K562 (cell line): Measurements from ENCODE around the gene WTIP. TPM values are rescaled to one million over a fixed set of nuclear protein-coding genes. Genes with fewer than 3 reads are reported as not detected.

Experiments used
- CAMTA2 ChIP-seq: fragments of 250-450 bp; sonication (Bioruptor Pico); conservative IDR thresholded peaks from 2 replicates; pipeline ENCODE4 v1.5.1; 2022
- CBX1 ChIP-seq: sonication (generic); IDR thresholded peaks from 2 replicates; pipeline ENCODE4 v1.6.1; 2016; ENCODE audit warnings: antibody characterized with exemption, low read depth, mild to moderate bottlenecking
- HDAC3 ChIP-seq: fragments of 450-650 bp; IDR thresholded peaks from 2 replicates; pipeline ENCODE4 v1.6.1; 2018; ENCODE audit warnings: borderline replicate concordance, mild to moderate bottlenecking, moderate library complexity; ENCODE audit not compliant: partially characterized antibody
- HDAC6 ChIP-seq: IDR thresholded peaks from 2 replicates; pipeline ENCODE4 v1.6.1; 2012; ENCODE audit warnings: low read depth, mild to moderate bottlenecking, control low read depth, inconsistent platforms, low read length, moderate library complexity
- KLF10 ChIP-seq: fragments of 250-450 bp; sonication (Bioruptor Pico); IDR thresholded peaks from 2 replicates; pipeline ENCODE4 v1.6.1; 2021; ENCODE audit warnings: matching md5 sums
- MAFK ChIP-seq: IDR thresholded peaks from 2 replicates; pipeline ENCODE4 v1.6.1; 2011; ENCODE audit warnings: low read length, improper control_type of control experiment
- MIER1 ChIP-seq: fragments of 450-650 bp; IDR thresholded peaks from 2 replicates; pipeline ENCODE4 v1.6.1; 2016; ENCODE audit warnings: antibody characterized with exemption, mild to moderate bottlenecking, low read depth
- NCOA2 ChIP-seq, 2 experiments: fragments of 450-650 bp; IDR thresholded peaks; 2 replicates each; pipeline ENCODE4 v1.6.1; 2018; ENCODE audit warnings: mild to moderate bottlenecking in 2 of 2, moderate library complexity in 1 of 2; ENCODE audit not compliant: partially characterized antibody in 2 of 2
- PRPF4 ChIP-seq: fragments of 200-400 bp; formaldehyde crosslinking; IDR thresholded peaks from one replicate; pipeline ENCODE4 v1.6.1; 2017; ENCODE audit warnings: low read length, low read depth, mild to moderate bottlenecking; ENCODE audit not compliant: insufficient read depth, poor library complexity, severe bottlenecking
- RBFOX2 ChIP-seq: fragments of 200-400 bp; formaldehyde crosslinking; IDR thresholded peaks from 2 replicates; pipeline ENCODE4 v1.6.1; 2017; ENCODE audit warnings: low read depth, mild to moderate bottlenecking, low read length, moderate library complexity
- SMAD4 ChIP-seq: fragments of 250-450 bp; sonication (Bioruptor Pico); conservative IDR thresholded peaks from 2 replicates; pipeline ENCODE4 v1.8.0; 2021; ENCODE audit warnings: inconsistent platforms, mild to moderate bottlenecking, moderate library complexity
- TAF9B ChIP-seq: fragments of 450-650 bp; IDR thresholded peaks from 2 replicates; pipeline ENCODE4 v1.6.1; 2018; ENCODE audit warnings: mild to moderate bottlenecking; ENCODE audit not compliant: partially characterized antibody
- TSC22D4 ChIP-seq: fragments of 450-650 bp; IDR thresholded peaks from 2 replicates; pipeline ENCODE4 v1.6.1; 2016; ENCODE audit warnings: missing genetic modification characterization, missing biosample characterization, control low read depth
- ZC3H8 ChIP-seq: fragments of 450-650 bp; IDR thresholded peaks from 2 replicates; pipeline ENCODE4 v1.6.1; 2017
- ZNF274 ChIP-seq: IDR thresholded peaks from 2 replicates; pipeline ENCODE4 v1.6.1; 2011; ENCODE audit warnings: low read depth, mild to moderate bottlenecking, low read length, moderate library complexity, borderline replicate concordance
- polyA plus RNA-seq, 8 experiments: library from polyadenylated mRNA; depleted of rRNA in 4 of 8; stranded (reverse) in 5 of 8; unstranded in 3 of 8; fragments of >200 nt; fragmentation: Nextera tagmentation in 2 of 8; fragmentation: Illumina TruSeq in 1 of 8; extraction: Ambion mirVana in 2 of 8; extraction: Trizol in 1 of 8; gene quantifications; 2 replicates each; pipeline versions ENCODE4 v1.2.1 to v1.2.3, GENCODE V29; 2011 to 2014; ENCODE audit warnings: inconsistent platforms in 1 of 8, missing spikeins in 1 of 8
- total RNA-seq, 7 experiments: library from RNA; depleted of rRNA in 6 of 7; stranded (reverse); fragments of >200 nt in 6 of 7; fragmentation: Illumina TruSeq in 2 of 7; extraction: Trizol in 2 of 7; gene quantifications; 2 replicates each; pipeline versions ENCODE4 v1.2.1 to v1.2.3, GENCODE V29; 2011 to 2021; ENCODE audit warnings: low replicate concordance in 1 of 7
- TF ChIP-seq, protein P1 (sequence below): fragments of 150-350 bp; conservative IDR thresholded peaks from 2 replicates; pipeline ENCODE4 v1.6.1; 2014; ENCODE audit warnings: low read length
- TF ChIP-seq, protein P2 (sequence below), 2 experiments: fragments of 450-650 bp; formaldehyde crosslinking in 1 of 2; IDR thresholded peaks; 2 replicates each; pipeline versions ENCODE4 v1.4.0 to v1.6.1; 2014 to 2020; ENCODE audit warnings: mild to moderate bottlenecking in 2 of 2, borderline replicate concordance in 1 of 2, low read depth in 1 of 2

WTIP gene
- total and polyA plus RNA-seq, 9 of the 15 experiments (the other 6 are each of a cell fraction or from before 2014, with no cell fraction given) = under 0.01 to 0.54 (median 0.27) TPM; not detected in 1

DNA sequence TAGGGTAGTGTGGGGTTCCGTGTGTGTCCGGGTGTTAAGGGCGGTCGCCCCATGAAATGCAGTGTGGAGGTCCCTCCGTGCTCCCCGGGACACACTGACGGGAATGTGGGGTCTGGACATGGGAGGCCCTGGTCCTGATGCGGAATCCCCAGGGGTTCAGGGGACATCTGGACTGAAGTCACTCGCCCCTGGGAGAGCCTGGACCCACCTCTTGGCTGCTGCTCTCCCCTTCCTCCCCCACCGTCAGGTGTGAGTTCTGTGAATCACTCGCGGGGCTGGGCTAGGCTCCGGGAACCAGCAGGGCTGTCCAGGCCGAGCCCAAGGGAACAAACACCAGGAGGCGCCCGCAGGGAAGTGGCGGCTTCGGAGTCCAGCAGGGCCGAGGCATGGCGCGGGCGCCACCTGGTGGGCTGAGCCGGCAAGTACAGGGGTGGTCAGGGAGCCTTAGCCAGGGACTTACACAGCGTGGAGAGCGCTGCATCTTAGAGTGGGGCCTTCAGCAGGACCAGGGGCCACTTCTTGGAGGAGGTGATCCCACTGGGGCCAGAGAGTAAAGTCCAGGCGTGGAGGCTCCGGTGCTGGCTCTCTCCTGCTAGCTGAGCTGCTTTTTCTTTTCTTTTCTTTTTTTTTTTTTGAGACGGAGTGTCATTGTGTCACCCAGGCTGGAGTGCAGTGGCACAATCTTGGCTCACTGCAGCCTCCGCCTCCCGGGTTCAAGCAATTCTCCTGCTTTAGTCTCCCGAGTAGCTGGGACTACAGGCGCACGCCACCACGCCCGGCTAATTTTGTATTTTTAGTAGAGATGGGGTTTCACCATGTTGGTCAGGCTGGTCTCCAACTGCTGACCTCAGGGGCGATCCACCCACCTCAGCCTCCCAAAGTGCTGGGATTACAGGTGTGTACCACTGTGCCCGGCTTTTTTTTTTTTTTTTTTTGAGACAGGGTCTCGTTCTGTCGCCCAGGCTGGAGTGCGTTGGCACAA is 20.1 kb downstream of the WTIP start (continued):
- TF ChIP-seq TSC22D4 (tag) (no peak), NCOA2 (IDR thresholded peaks at IDR 0.05; ENCODE audit: partially characterized antibody in 2 of 2) (no peak), CBX1 (0 out of 2 replicates have a peak, but pooled peaks have one; percentile 47), HDAC3 (no peak), PRPF4 (no peak), ZNF274 (no peak), KLF10 (CRISPR knock-in tag) (no peak), HDAC6 (no peak), RBFOX2 (0 out of 2 replicates have a peak, but pooled peaks have one; percentile 14), CAMTA2 (no peak), MIER1 (no peak), ZC3H8 (no peak), MAFK (no peak), TAF9B (no peak), SMAD4 (no peak)
- TF ChIP-seq, protein P1, sequence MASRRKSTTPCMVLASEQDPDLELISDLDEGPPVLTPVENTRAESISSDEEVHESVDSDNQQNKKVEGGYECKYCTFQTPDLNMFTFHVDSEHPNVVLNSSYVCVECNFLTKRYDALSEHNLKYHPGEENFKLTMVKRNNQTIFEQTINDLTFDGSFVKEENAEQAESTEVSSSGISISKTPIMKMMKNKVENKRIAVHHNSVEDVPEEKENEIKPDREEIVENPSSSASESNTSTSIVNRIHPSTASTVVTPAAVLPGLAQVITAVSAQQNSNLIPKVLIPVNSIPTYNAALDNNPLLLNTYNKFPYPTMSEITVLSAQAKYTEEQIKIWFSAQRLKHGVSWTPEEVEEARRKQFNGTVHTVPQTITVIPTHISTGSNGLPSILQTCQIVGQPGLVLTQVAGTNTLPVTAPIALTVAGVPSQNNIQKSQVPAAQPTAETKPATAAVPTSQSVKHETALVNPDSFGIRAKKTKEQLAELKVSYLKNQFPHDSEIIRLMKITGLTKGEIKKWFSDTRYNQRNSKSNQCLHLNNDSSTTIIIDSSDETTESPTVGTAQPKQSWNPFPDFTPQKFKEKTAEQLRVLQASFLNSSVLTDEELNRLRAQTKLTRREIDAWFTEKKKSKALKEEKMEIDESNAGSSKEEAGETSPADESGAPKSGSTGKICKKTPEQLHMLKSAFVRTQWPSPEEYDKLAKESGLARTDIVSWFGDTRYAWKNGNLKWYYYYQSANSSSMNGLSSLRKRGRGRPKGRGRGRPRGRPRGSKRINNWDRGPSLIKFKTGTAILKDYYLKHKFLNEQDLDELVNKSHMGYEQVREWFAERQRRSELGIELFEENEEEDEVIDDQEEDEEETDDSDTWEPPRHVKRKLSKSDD = no peak
- TF ChIP-seq, protein P2, sequence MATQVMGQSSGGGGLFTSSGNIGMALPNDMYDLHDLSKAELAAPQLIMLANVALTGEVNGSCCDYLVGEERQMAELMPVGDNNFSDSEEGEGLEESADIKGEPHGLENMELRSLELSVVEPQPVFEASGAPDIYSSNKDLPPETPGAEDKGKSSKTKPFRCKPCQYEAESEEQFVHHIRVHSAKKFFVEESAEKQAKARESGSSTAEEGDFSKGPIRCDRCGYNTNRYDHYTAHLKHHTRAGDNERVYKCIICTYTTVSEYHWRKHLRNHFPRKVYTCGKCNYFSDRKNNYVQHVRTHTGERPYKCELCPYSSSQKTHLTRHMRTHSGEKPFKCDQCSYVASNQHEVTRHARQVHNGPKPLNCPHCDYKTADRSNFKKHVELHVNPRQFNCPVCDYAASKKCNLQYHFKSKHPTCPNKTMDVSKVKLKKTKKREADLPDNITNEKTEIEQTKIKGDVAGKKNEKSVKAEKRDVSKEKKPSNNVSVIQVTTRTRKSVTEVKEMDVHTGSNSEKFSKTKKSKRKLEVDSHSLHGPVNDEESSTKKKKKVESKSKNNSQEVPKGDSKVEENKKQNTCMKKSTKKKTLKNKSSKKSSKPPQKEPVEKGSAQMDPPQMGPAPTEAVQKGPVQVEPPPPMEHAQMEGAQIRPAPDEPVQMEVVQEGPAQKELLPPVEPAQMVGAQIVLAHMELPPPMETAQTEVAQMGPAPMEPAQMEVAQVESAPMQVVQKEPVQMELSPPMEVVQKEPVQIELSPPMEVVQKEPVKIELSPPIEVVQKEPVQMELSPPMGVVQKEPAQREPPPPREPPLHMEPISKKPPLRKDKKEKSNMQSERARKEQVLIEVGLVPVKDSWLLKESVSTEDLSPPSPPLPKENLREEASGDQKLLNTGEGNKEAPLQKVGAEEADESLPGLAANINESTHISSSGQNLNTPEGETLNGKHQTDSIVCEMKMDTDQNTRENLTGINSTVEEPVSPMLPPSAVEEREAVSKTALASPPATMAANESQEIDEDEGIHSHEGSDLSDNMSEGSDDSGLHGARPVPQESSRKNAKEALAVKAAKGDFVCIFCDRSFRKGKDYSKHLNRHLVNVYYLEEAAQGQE (IDR thresholded peaks at IDR 0.05; ENCODE audit: borderline replicate concordance) = peak; percentile 86
- TF ChIP-seq, protein P2 (CRISPR knock-in tag; IDR thresholded peaks at IDR 0.05; ENCODE audit: low read depth) = no peak
